ENCODE data around the gene STIM1.

DNA sequence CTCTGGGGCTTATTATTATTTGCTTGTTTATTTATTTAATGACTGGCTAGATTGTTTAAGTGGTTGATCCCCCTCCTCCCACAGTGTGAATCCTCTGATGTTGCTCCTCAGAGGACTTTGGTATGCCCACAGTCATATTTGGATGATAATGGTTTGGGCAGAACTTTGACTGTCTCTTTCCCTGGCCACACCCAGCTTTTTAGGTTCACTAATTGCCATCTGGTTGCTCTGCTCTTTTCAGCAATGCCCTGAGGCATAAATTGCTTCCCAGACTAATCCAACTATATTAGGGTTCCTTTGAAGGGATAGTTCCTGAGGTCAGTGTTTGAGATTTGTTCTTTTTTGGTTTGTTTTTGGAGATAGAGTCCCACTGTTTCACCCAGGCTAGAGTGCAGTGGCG lies 139.8 kb downstream of the STIM1 start:
- TF ChIP-seq, protein P1, sequence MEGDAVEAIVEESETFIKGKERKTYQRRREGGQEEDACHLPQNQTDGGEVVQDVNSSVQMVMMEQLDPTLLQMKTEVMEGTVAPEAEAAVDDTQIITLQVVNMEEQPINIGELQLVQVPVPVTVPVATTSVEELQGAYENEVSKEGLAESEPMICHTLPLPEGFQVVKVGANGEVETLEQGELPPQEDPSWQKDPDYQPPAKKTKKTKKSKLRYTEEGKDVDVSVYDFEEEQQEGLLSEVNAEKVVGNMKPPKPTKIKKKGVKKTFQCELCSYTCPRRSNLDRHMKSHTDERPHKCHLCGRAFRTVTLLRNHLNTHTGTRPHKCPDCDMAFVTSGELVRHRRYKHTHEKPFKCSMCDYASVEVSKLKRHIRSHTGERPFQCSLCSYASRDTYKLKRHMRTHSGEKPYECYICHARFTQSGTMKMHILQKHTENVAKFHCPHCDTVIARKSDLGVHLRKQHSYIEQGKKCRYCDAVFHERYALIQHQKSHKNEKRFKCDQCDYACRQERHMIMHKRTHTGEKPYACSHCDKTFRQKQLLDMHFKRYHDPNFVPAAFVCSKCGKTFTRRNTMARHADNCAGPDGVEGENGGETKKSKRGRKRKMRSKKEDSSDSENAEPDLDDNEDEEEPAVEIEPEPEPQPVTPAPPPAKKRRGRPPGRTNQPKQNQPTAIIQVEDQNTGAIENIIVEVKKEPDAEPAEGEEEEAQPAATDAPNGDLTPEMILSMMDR (IDR thresholded peaks at IDR 0.05) = no peak
- TF ChIP-seq POLR2A (IDR thresholded peaks at IDR 0.05) = no peak

Data from Peyer's patch (tissue), 4 donors.